Breast epithelium (tissue), 3 donors: ENCODE measurements around the gene FHDC1.

Experiments used
- POLR2A ChIP-seq: fragments of 450-650 bp; IDR thresholded peaks from one replicate; pipeline ENCODE4 v1.6.1; 2016; ENCODE audit warnings: antibody characterized with exemption, mild to moderate bottlenecking, moderate library complexity
- POLR2AphosphoS5 ChIP-seq, 3 donors: sonication (generic); formaldehyde crosslinking; IDR thresholded peaks; one replicate each; pipeline ENCODE4 v1.6.1; 2017; ENCODE audit warnings: antibody characterized with exemption in 3 of 3
- TF ChIP-seq, protein P1 (sequence below), 3 donors: fragments of 450-650 bp; IDR thresholded peaks; one replicate each; pipeline ENCODE4 v1.5.1; 2016 to 2017; ENCODE audit warnings: antibody characterized with exemption in 3 of 3, mild to moderate bottlenecking in 3 of 3, moderate library complexity in 3 of 3

- TF ChIP-seq POLR2A (no peak), POLR2AphosphoS5 (IDR thresholded peaks at IDR 0.05) (no peak)
- TF ChIP-seq, protein P1, sequence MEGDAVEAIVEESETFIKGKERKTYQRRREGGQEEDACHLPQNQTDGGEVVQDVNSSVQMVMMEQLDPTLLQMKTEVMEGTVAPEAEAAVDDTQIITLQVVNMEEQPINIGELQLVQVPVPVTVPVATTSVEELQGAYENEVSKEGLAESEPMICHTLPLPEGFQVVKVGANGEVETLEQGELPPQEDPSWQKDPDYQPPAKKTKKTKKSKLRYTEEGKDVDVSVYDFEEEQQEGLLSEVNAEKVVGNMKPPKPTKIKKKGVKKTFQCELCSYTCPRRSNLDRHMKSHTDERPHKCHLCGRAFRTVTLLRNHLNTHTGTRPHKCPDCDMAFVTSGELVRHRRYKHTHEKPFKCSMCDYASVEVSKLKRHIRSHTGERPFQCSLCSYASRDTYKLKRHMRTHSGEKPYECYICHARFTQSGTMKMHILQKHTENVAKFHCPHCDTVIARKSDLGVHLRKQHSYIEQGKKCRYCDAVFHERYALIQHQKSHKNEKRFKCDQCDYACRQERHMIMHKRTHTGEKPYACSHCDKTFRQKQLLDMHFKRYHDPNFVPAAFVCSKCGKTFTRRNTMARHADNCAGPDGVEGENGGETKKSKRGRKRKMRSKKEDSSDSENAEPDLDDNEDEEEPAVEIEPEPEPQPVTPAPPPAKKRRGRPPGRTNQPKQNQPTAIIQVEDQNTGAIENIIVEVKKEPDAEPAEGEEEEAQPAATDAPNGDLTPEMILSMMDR (IDR thresholded peaks at IDR 0.05), result no peak
Measured at GRCh38 chr4:152941411-152941810, 5.3 kb downstream of the FHDC1 start.
